GM12872 (cell line): Measurements from ENCODE around the gene BMPER.

Experiments
- CTCF ChIP-seq: IDR thresholded peaks from 3 replicates; pipeline ENCODE4 v1.5.1; 2011; ENCODE audit warnings: low read depth, mild to moderate bottlenecking, low read length, moderate library complexity; ENCODE audit not compliant: insufficient read depth

BMPER gene

GRCh38 chr7:33882950-33883670 lies 22.2 kb upstream of the BMPER start:
- TF ChIP-seq CTCF: no peak

GRCh38 chr7:33883671-33883965 lies 21.7 kb upstream of the BMPER start:
- TF ChIP-seq CTCF: no peak

- TF ChIP-seq CTCF: no peak
These were observed 19.8 kb upstream of the BMPER start for GRCh38 chr7:33885290-33886148.

GRCh38 chr7:33886149-33886623 lies 19.2 kb upstream of the BMPER start:
- TF ChIP-seq CTCF: no peak

- TF ChIP-seq CTCF: no peak
These were observed 17.9 kb upstream of the BMPER start for GRCh38 chr7:33887266-33887975.

GRCh38 chr7:33888166-33888565 lies 17.2 kb upstream of the BMPER start:
- TF ChIP-seq CTCF: no peak

GRCh38 chr7:33892945-33893344 lies 12.4 kb upstream of the BMPER start:
- TF ChIP-seq CTCF: no peak
